HepG2 (cell line): ENCODE results near the gene EIF4H. TPM values are rescaled to one million over a fixed set of nuclear protein-coding genes. Genes with fewer than 3 reads are reported as not detected.

Source experiments
- CBX5 ChIP-seq: sonication (generic); formaldehyde crosslinking; IDR thresholded peaks from 2 replicates; pipeline ENCODE4 v1.4.0; 2020; ENCODE audit warnings: missing genetic modification reagents, borderline replicate concordance
- GABPB1 ChIP-seq: IDR thresholded peaks from 2 replicates; pipeline ENCODE4 v1.6.1; 2016; ENCODE audit warnings: mild to moderate bottlenecking, missing genetic modification reagents, moderate library complexity, missing compliant biosample characterization
- HES4 ChIP-seq: sonication (generic); formaldehyde crosslinking; IDR thresholded peaks from 2 replicates; pipeline ENCODE4 v1.9.0; 2021; ENCODE audit warnings: mild to moderate bottlenecking, missing genetic modification reagents, borderline replicate concordance
- HOXA3 ChIP-seq: sonication (generic); formaldehyde crosslinking; IDR thresholded peaks from 2 replicates; pipeline ENCODE4 v1.5.0; 2020; ENCODE audit warnings: missing genetic modification reagents
- KMT2A ChIP-seq: sonication (generic); formaldehyde crosslinking; IDR thresholded peaks from 2 replicates; pipeline ENCODE4 v1.4.0; 2020; ENCODE audit warnings: missing genetic modification reagents
- MAX ChIP-seq: IDR thresholded peaks from 2 replicates; pipeline ENCODE4 v1.6.1; 2012; ENCODE audit warnings: inconsistent platforms
- MEIS2 ChIP-seq: sonication (generic); formaldehyde crosslinking; IDR thresholded peaks from 2 replicates; pipeline ENCODE4 v1.9.0; 2021; ENCODE audit warnings: mild to moderate bottlenecking, missing genetic modification reagents
- NFIB ChIP-seq: sonication (generic); formaldehyde crosslinking; IDR thresholded peaks from 2 replicates; pipeline ENCODE4 v1.9.0; 2021; ENCODE audit warnings: missing genetic modification reagents, mild to moderate bottlenecking, borderline replicate concordance
- NFIC ChIP-seq: IDR thresholded peaks from 2 replicates; pipeline ENCODE4 v1.6.1; 2012; ENCODE audit warnings: mild to moderate bottlenecking, low read length, inconsistent platforms
- PCBP1 ChIP-seq: fragments of 200-400 bp; formaldehyde crosslinking; IDR thresholded peaks from 2 replicates; pipeline ENCODE4 v1.6.1; 2017; ENCODE audit warnings: mild to moderate bottlenecking, low read depth, low read length, borderline replicate concordance
- SAFB2 ChIP-seq: sonication (generic); formaldehyde crosslinking; IDR thresholded peaks from 2 replicates; pipeline ENCODE4 v1.5.1; 2020; ENCODE audit warnings: missing genetic modification reagents, low read depth, mild to moderate bottlenecking, borderline replicate concordance
- SKIL ChIP-seq: sonication (generic); formaldehyde crosslinking; IDR thresholded peaks from 2 replicates; pipeline ENCODE4 v1.8.0; 2022; ENCODE audit warnings: missing genetic modification reagents, mild to moderate bottlenecking, moderate library complexity, borderline replicate concordance
- SYNCRIP ChIP-seq: fragments of 200-400 bp; formaldehyde crosslinking; IDR thresholded peaks from 2 replicates; pipeline ENCODE4 v1.6.1; 2018; ENCODE audit warnings: mild to moderate bottlenecking, low read depth, low read length; ENCODE audit not compliant: insufficient read depth
- THRA ChIP-seq: sonication (generic); formaldehyde crosslinking; IDR thresholded peaks from 2 replicates; pipeline ENCODE4 v1.4.0; 2020; ENCODE audit warnings: missing genetic modification reagents, borderline replicate concordance
- ZKSCAN1 ChIP-seq: fragments of 150-350 bp; IDR thresholded peaks from 2 replicates; pipeline ENCODE4 v1.6.1; 2014; ENCODE audit warnings: low read length
- ZNF17 ChIP-seq: sonication (generic); formaldehyde crosslinking; IDR thresholded peaks from 2 replicates; pipeline ENCODE4 v1.5.0; 2020; ENCODE audit warnings: mild to moderate bottlenecking, missing genetic modification reagents
- ZNF256 ChIP-seq: sonication (generic); formaldehyde crosslinking; conservative IDR thresholded peaks from 2 replicates; pipeline ENCODE4 v1.4.0; 2020; ENCODE audit warnings: missing genetic modification reagents
- ZNF350 ChIP-seq: sonication (generic); formaldehyde crosslinking; IDR thresholded peaks from 2 replicates; pipeline ENCODE4 v1.4.0; 2020; ENCODE audit warnings: mild to moderate bottlenecking, low read depth, missing genetic modification reagents, borderline replicate concordance
- ZNF513 ChIP-seq: sonication (generic); formaldehyde crosslinking; conservative IDR thresholded peaks from 2 replicates; pipeline ENCODE4 v1.5.0; 2020; ENCODE audit warnings: missing genetic modification reagents
- ZNF549 ChIP-seq: sonication (generic); formaldehyde crosslinking; IDR thresholded peaks from 2 replicates; pipeline ENCODE4 v1.5.0; 2020; ENCODE audit warnings: missing genetic modification reagents
- ZNF691 ChIP-seq: sonication (generic); formaldehyde crosslinking; IDR thresholded peaks from 2 replicates; pipeline ENCODE4 v1.4.0; 2020; ENCODE audit warnings: missing genetic modification reagents, low read depth, mild to moderate bottlenecking, borderline replicate concordance
- ZNF766 ChIP-seq: sonication (generic); formaldehyde crosslinking; IDR thresholded peaks from 2 replicates; pipeline ENCODE4 v1.5.0; 2020; ENCODE audit warnings: missing genetic modification reagents, borderline replicate concordance
- ZNF772 ChIP-seq: sonication (generic); formaldehyde crosslinking; IDR thresholded peaks from 2 replicates; pipeline ENCODE4 v1.5.0; 2020; ENCODE audit warnings: mild to moderate bottlenecking, missing genetic modification reagents
- ZNF792 ChIP-seq: IDR thresholded peaks from 2 replicates; pipeline ENCODE4 v1.6.1; 2016
- ZNF816 ChIP-seq: sonication (generic); formaldehyde crosslinking; IDR thresholded peaks from 2 replicates; pipeline ENCODE4 v1.8.0; 2022; ENCODE audit warnings: missing genetic modification reagents, mild to moderate bottlenecking, borderline replicate concordance
- ZNF891 ChIP-seq: sonication (generic); formaldehyde crosslinking; IDR thresholded peaks from 2 replicates; pipeline ENCODE4 v1.5.0; 2020; ENCODE audit warnings: mild to moderate bottlenecking, missing genetic modification reagents
- ZSCAN21 ChIP-seq: sonication (generic); formaldehyde crosslinking; IDR thresholded peaks from 2 replicates; pipeline ENCODE4 v1.8.0; 2022; ENCODE audit warnings: mild to moderate bottlenecking, missing genetic modification reagents, moderate library complexity, borderline replicate concordance
- polyA plus RNA-seq, 8 experiments: library from polyadenylated mRNA; depleted of rRNA in 3 of 8; stranded (reverse) in 7 of 8; unstranded in 1 of 8; fragments of >200 nt; fragmentation: Illumina TruSeq in 4 of 8; extraction: Trizol in 4 of 8; gene quantifications; 2 replicates each; pipeline versions ENCODE4 v1.2.1 to v1.2.3, GENCODE V29; 2011 to 2016; ENCODE audit warnings: low read depth in 4 of 8, missing spikeins in 1 of 8, mixed read lengths in 1 of 8; ENCODE audit not compliant: insufficient read depth in 1 of 8
- total RNA-seq, 5 experiments: library from RNA; depleted of rRNA; stranded (reverse); fragments of >200 nt; fragmentation: Illumina TruSeq; extraction: Trizol; gene quantifications; 2 replicates each; pipeline ENCODE4 v1.2.3, GENCODE V29; 2016; ENCODE audit warnings: low read depth in 1 of 5

EIF4H gene
- total and polyA plus RNA-seq, 2 of the 13 experiments (the other 11 are each of a cell fraction or from before 2014, with no cell fraction given): 232 to 321 TPM

- TF ChIP-seq ZNF691 (CRISPR knock-in tag) (peak; percentile 93), ZNF816 (no peak), ZNF17 (CRISPR knock-in tag) (no peak), ZKSCAN1 (no peak), SKIL (CRISPR knock-in tag) (no peak), SAFB2 (CRISPR knock-in tag) (no peak), ZNF772 (no peak), GABPB1 (CRISPR knock-in tag) (no peak), CBX5 (CRISPR knock-in tag) (no peak), ZSCAN21 (CRISPR knock-in tag) (no peak), ZNF891 (CRISPR knock-in tag) (no peak), HES4 (CRISPR knock-in tag) (no peak), ZNF792 (CRISPR knock-in tag) (no peak), ZNF256 (CRISPR knock-in tag) (no peak), NFIC (no peak), ZNF350 (CRISPR knock-in tag) (no peak), PCBP1 (peak; percentile 27; the same call in 1 of the 2 replicates), KMT2A (CRISPR knock-in tag) (no peak), SYNCRIP (no peak), MEIS2 (no peak), NFIB (CRISPR knock-in tag) (no peak), ZNF549 (CRISPR knock-in tag) (no peak), THRA (CRISPR knock-in tag) (no peak), ZNF513 (CRISPR knock-in tag) (no peak), MAX (0 out of 2 replicates have a peak, but pooled peaks have one; percentile 16), ZNF766 (no peak), HOXA3 (CRISPR knock-in tag) (no peak)
Observed at GRCh38 chr7:74220229-74220628, 46.1 kb downstream of the EIF4H start (continued).
